Left forelimb (tissue), 1 donor: ENCODE measurements around the gene RAB3A.
"Not testable (repeated sequence)": the region's sequence is repeated elsewhere in the genome, so short reads cannot be mapped to it uniquely, and the experiment has no call there.

Source experiments
- DNase-seq: peaks from one replicate; pipeline ENCODE4 v3.0.0-alpha.2; 2018; ENCODE audit warnings: low spot score

The RAB3A gene

DNA sequence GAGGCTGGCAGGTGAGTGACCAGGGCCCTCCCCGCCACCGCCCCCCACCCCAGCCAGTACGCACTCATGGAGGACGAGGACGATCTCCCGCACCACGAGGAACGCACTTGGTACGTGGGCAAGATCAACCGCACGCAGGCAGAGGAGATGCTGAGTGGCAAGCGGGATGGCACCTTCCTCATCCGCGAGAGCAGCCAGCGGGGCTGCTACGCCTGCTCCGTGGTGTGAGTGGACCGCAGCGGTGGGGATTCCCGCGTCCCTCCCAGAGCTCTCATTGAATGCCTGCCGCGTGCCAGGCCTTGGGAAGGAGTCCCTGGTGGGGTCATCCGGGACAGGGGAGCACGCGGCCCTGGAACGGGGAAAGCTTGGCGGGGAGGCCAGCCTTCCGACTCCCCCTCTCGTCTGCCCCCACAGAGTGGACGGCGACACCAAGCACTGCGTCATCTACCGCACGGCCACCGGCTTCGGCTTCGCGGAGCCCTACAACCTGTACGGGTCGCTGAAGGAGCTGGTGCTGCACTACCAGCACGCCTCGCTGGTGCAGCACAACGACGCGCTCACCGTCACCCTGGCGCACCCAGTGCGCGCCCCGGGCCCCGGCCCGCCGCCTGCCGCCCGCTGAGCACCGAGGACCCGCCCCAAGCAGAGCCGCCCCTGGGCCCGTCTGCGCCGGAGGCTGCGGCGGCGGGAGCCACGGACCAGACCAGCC, 35.0 kb downstream of the RAB3A start:
- DNase-seq: no peak

DNA sequence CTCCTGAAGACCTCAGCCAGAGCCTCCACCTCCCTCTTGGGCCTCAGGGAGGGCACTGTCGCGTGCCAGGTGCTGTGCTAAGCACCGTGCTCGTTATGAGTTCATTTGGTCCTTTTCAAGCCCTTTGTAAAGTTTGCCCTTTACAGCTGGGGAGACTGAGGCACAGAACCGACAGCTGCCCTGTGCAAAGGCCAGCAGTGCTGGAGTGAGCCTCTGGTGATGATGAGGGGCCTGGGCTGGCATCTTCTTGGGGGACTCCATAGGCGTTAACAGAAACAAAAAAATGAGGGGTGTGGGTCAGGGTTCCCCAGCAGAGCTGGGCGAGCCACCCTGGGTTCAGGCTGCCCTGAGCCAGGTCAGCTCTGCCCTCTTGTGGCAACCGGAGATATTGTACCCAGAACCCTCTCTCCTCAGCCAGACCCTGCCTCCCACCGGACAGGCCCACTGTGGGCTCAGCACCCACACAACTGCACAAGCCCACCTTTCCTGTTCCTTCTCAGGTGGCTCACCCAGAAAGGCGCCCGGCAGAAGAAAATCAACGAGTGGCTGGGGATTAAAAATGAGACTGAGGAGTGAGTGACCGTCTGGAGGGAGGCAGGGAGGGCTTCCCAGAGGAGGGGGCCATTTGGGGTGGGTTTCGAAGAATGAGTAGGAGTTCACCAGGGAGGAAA, 35.7 kb downstream of the RAB3A start:
- DNase-seq: no peak

DNA sequence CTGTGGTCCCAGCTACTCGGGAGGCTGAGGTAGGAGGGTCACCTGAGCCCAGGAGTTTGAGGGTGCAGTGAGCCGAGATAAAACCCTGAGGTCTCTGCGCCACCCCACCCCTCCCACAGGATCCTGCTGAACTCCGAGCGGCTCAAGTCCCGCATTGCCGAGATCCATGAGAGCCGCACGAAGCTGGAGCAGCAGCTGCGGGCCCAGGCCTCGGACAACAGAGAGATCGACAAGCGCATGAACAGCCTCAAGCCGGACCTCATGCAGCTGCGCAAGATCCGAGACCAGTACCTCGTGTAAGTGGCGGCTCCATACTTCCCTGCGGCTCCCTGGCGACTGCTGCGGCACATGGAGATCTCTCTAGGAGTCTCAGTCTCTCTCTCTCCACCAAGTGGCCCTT, 36.8 kb downstream of the RAB3A start:
- DNase-seq: no peak

DNA sequence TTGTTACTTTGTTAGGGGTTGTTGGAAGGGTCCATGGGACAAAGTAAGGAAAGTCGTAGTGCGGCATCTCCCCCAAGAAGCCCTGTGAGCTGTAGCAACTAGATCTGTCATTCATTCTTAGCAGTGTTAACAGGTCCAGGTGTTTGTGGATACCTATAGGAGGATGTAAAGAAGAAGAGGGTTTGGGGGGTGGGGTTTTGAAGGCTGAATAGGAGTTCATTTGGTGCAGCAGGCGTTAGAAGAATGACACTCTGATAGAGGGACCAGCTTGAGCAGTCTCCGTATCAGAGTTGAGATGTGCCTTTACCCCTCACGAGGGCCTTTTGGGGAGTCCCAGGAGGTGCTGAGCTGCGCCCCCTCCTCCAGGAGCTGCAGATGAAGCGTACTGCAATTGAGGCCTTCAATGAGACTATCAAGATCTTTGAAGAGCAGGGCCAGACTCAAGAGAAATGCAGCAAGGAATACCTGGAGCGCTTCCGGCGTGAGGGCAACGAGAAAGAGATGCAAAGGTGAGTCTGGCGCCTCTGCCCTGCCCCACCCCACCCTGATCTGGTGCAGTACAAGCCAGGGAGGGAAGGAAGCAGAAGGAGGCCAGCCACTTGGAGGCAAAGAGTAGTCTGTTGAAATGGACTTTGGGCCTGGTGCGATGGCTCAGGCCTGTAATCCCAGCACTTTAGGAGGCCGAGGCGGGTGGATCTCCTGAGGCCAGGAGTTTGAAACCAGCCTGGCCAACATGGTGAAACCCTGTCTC, 37.9 kb downstream of the RAB3A start:
- no peak for DNase-seq

DNA sequence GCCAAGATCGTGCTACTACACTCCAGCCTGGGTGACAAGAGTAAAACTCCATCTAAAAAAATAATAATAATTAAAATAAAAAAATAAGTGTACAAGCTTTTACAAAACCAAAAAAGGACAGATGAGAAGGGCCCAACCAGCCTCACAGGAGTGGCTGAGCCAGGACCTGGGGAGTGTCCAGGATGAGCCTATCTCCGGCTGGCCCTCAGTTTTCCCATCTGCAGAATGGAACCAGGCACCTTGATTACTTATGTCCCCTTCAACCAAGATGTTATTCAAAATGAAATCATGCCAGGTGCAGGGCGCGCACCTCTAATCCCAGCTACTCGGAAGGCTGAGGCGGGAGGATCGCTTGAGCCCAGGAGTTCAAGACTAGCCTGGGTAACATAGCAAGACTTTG, 39.8 kb downstream of the RAB3A start:
- DNase-seq: no peak

DNA sequence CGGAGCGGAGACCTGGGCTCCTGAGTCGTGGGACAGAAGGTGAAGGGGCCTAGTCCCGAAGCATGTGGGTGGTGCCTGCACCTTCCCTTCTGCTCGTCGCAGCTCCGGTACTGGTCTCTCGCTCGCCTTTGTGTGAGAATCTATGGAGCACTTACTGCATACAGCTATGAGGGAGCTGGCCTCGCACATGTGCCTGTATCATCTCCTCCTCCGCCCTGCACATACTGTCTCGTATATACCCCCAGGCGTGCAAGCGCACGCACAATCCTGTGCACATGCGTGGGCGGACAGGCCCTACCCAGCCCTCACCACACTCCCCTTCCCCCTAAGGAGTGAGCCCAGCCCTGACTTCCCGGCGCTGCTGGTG, 42.2 kb downstream of the RAB3A start:
- no peak for DNase-seq

DNA sequence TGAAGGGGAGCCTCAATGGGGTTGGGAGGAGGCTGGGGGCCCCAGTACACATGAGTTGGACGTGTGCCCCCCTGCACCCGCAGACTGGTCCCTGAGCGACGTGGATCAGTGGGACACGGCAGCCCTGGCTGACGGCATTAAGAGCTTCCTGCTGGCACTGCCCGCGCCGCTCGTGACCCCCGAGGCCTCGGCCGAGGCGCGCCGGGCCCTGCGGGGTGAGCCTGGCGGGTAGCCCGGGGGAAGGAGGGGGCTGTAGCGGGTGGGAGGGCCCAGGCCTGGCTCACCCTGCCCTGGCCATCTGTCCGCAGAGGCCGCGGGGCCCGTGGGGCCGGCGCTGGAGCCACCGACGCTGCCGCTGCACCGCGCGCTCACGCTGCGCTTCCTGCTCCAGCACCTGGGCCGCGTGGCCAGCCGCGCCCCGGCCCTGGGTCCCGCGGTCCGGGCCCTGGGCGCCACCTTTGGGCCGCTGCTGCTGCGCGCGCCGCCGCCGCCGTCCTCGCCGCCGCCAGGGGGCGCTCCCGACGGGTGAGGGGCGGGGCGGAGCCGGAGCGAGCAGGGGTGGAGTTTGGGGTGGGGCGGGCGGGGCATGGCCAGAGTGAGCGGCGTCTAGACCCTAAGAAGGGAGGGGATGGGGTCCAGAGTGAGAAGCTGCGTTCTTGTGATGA, 42.7 kb downstream of the RAB3A start:
- peak; percentile 81 for DNase-seq

DNA sequence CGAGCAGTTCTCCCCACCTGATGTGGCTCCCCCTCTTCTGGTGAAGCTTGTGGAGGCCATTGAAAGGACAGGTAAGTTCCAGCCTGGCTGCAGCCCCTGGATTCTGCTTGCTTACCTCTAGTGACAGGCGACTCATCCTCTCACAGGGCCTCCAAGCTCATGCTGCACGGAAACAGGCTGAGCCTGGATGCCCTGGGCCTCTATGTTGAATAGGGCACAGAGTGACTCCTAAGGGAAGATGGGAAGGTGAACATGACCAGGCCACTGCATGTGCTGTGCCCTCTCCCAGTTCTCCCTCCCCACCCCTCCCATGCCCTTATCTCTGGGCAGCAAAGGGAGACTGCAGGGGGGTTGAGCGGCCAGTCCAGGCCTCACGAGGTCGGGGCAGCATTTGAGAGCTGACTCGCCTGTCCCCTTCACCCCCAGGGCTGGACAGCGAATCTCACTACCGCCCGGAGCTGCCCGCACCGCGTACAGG, 43.3 kb downstream of the RAB3A start:
- no peak for DNase-seq

DNA sequence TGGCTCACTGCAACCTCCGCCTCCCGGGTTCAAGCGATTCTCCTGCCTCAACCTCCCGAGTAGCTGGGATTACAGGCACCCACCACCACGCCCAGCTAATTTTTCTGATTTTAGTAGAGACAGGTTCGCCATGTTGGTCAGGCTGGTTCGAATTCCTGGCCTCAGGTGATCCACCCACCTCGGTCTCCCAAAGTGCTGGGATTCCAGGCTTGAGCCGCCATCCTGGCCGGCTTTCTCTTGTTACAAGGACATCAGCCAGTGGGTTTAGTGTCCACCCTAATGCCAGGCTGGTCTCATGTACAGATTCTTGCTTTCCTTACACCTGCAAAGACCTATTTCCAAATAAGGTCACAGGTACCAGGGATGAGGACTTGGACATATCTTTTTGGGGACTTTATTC, 44.0 kb downstream of the RAB3A start:
- DNase-seq: no peak

DNA sequence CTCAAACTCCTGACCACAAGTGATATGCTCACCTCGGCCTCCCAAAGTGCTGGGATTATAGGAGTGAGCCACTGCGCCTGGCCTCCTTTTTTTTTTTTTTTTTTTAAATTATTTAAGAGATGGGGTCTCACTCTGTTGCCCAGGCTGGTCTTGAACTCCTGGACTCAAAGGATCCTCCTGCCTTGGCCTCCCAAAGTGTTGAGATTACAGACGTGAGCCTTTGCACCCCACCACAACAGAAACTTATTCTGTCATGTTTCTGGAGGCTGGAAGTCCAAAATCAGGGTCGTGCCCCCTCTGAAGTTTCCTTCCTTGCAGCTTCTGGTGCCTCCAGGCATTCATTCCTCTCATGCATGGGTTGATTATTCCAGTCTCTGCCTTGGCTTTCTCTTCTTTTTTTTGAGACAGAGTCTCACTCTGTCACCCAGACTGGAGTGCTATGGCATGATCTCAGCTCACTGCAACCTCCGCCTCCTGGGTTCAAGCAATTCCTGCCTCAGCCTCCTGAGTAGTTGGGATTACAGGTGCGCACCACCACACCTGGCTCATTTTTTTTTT, 44.7 kb downstream of the RAB3A start:
- DNase-seq: not testable (repeated sequence)

DNA sequence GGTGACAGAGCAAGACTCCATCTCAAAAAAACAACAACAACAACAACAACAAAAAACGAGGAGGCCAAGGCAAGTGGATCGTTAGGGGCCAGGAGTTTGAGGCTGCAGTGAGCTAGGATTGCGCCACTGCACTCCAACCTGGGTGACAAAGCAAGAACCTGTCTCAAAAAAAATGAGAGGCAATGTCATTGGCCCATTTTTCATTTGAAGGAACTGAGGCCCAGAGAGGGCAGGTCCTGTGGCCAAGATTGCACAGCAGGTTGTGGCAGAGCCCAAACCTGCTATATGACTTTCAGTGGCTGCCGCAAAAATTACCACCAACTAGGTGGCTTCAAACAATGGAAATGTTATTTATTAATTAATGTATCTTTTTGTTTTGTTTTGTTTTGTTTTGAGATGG, 45.4 kb downstream of the RAB3A start:
- DNase-seq: no peak

DNA sequence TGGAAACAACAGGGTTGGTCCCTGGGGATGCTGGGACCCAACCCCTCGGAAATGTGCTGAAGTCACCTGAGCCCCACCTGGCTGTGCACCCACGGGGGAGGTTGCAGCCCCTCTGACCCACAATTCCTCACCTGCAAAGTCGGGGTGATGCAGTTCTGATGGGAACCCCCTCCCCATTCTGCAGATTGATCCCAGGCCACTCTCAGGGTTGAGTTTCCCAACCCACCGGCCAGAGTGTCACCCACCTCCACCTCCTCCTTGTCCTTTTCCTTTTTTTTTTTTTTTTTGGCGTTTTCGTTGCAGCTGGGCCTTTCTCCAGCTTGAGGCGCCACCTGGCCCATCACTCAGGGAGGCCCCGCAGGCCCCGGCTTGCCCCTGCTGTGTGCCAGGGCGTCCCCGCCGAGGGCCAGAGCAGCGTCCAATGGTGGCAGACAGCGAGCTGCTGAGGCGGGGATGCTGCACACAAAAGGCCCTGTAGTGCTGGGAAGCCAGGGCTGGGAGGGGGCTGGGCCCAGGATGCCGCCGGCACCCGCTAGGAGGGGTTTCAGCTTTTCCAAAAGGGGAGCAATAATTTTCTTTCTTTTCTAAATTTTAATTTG, 46.3 kb downstream of the RAB3A start:
- DNase-seq: no peak

DNA sequence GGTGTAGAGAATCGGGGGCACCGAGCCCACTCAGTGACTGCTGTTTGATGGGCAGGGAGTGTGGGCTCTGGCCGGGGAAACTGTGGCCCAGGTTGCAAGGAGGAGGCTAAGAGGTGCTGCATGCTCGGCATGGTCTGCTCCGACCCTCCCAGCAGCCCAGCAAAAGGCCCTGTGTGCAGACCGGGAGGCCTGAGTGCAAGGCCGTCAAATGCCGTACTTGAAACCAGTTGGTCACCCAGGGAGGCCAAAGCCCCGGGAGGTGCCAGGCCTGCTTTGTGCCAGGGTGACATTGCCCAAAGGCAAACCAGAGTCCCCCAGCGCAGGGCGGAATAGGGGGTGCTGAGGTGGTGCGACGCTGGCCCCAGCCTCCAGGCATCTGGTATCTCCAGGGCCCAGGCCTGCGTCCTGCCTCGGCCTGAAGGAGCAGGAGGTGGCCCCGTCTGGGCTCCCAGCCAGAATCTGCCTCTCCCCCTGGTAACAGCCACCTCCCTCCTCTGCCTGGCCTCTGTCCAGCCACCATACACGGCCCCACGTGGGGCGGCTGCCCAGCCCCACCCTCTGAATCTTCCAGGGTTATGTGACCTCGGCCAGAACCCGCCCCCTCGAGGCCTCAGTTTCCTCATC, 46.9 kb downstream of the RAB3A start:
- peak; percentile 88 for DNase-seq

DNA sequence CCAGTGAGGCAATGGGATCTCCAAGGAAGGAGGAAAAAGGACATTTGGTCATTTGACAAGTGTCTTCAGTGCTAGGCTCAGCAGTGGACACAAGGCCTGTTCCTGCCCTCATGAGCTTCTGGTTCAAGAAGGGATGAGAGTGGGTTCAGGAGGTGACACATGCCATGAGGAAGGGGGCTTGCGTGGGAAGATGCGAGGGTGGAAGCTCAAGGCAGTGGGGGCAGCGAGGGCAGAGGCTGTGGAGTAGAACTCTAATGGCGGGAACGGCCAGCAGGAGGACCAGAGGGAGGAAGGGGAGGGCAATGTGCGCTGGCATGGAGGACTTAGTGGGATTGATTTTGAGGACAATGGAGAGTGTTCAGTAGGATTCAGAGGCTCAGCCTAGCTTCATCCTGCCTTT, 47.6 kb downstream of the RAB3A start:
- no peak for DNase-seq

DNA sequence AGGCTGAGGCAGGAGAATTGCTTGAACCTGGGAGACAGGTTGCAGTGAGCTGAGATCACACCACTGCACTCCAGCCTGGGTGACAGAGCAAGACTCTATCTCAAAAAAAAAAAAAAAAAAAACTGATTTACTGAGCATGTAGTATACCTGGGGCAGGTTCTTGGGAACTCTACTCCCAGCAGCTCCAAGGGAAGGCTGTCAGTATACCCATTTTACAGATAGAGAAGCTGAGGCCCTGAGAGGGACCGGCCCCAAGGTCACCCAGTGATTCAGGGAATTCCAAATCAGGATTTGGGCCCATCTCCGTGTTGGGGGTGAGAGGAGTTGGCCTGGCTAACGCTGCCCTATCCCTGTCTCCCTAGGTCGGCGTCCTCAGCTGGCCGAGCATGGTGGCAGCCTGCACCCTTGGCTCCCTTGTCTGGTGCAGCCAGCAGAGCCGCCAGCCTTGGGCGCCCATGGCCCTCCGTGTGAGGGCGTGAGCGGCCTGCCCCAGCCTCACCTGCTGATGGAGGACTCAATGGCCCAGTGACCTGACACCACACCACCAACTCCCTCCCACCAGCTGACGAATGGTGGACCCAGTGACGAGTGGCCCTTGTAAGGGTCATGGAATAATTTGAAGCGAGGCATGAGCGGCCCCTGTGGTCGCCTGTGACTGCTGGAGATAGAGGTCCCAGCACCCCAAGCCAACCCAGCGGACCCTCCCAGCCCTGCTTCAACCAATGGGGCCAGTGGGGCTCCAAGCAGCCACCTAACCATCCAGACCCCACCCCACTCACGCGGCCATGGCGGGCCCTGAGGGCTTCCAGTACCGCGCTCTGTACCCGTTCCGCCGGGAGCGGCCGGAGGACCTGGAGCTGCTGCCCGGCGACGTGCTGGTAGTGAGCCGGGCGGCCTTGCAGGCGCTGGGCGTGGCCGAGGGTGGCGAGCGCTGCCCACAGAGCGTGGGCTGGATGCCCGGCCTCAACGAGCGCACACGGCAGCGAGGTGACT, 48.5 kb downstream of the RAB3A start:
- DNase-seq: no peak

DNA sequence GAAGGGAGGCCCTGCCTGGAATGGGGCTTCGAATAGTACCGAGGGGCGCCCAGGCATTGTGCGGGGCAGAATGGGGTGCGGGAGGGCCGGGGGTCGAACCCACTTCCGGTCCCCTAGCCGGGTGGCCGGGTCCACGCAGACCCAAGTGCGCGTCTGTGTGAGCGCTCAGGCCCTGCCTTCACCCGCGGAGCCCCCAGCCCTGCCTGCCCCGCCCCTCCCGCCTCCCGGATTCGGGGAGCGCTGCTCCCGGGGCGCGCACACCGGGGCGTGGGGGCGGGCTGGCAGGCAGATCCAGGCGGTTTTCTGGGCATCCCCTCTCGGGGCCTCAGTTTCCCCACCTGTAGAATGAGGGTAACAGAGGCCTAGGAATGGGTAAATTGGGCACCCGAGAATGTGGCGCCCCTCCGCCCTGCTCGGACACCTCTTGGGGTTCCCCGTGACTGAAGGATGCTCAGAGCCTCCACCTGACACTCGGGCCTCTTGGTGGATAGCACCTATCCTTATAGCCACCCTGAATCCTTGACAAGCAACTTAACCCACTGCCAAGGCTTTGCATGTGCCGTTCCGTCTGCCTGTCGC, 50.2 kb downstream of the RAB3A start:
- DNase-seq: no peak

DNA sequence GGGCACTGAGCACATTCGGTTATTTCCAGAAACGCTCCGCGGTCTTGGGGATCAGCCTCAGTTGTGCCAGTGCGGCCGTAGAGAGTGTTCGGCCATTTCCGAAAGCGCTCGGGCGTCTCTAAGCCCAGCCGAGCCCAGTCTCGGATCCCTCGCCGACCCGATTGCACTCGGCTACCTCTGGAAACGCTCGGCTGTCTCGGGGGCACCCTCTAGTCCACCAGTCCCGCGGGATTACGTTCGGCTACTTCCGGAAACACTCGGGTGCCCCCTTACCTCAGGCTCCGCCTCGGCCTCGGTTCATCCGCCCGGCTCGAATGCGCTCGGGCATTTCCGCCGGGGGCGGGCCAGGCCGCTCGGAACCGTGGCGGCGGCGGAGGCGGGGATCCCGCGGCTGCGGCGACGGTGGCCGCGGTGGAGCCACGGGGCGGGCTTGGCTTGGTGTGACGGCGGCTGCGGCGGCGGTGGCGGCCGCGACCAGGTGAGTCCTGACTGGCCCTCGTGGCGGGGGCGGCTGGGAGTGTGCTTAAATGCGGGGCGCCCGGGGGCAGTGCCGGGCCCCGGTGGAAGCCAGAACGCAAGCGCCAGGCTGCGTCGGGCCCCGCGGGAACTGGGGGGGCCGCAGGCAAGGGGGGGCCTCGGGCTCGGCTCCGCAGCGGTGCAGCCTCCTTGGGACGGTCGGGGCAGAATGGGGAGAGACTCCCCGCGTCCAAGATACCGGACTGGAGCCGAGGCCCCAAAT, 50.9 kb downstream of the RAB3A start, which contains the start of gene PIK3R2:
TSS of gene PIK3R2 (plus strand) at position 347 of the 739 bp plus-strand sequence. CDS start 2,717 bp downstream, outside the sequence.
- peak; percentile 98 for DNase-seq

DNA sequence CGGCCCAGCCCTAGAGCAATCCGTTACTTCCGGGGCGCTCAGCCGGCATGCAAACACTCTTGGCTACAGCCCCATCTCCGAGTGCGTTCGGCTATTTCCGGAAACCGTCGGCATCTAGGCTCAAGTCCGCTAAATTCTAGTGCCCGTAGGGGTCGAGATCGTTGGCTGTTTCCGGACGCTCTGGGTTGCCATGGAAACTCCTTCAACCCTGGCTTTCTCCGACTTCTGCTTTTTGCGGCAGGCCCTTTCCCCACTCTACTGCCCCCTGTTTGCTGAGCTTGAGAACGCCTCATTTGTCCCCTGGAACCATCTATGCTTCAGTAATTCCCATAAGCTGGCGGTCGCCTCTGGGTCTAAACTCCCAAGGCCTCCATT, 51.4 kb downstream of the RAB3A start:
- peak; percentile 94 for DNase-seq
